IMR-90 (cell line): Measurements from ENCODE around the gene ZBTB40. TPM values are rescaled to one million over a fixed set of nuclear protein-coding genes. Genes with fewer than 3 reads are reported as not detected.

Experiments used
- ATAC-seq: fragments of 200-7000 bp; cut with Tn5 transposase; 2 replicates; pipeline ENCODE4 v1.9.1; 2020; ENCODE audit warnings: low read depth, mild to moderate bottlenecking, moderate library complexity
- BruUV-seq: library from RNA; stranded (reverse); fragments of 400-500 nt; replicated peaks from 2 replicates; lab custom pipeline; 2021; lab: Mats Ljungman, UMichigan
- CTCF ChIA-PET: fragments of 300-600 bp; formaldehyde crosslinking; extraction: SDS; loops from one replicate; lab custom pipeline; 2021; ENCODE audit warnings: antibody characterized with exemption; lab: Yijun Ruan, JAX
- POLR2A ChIA-PET: fragments of 300-600 bp; sonication (Branson Sonifier 250); formaldehyde crosslinking; loops from one replicate; lab custom pipeline; 2022; ENCODE audit warnings: antibody characterized with exemption; ENCODE audit not compliant: unreplicated experiment; lab: Charles Lee
- DNase-seq: peaks from one replicate; pipeline ENCODE4 v3.0.0; 2013
- H2AFZ ChIP-seq: replicated peaks from 2 replicates; pipeline ENCODE3; 2013; ENCODE audit warnings: low read length, mild to moderate bottlenecking; ENCODE audit not compliant: poor library complexity
- H2AK5ac ChIP-seq: 2 replicates; pipeline ENCODE4 v1.6.1; 2013; ENCODE audit warnings: low read depth, low read length, inconsistent platforms
- H2AK9ac ChIP-seq: replicated peaks from 2 replicates; pipeline ENCODE3; 2013; ENCODE audit warnings: mild to moderate bottlenecking, low read depth, low read length, moderate library complexity; ENCODE audit not compliant: poor library complexity
- H2BK120ac ChIP-seq: 2 replicates; pipeline ENCODE4 v1.6.1; 2013; ENCODE audit warnings: low read depth, low read length, inconsistent platforms
- H2BK15ac ChIP-seq: 3 replicates; pipeline ENCODE4 v1.6.1; 2013; ENCODE audit warnings: low read depth, low read length, inconsistent platforms
- H2BK20ac ChIP-seq: 2 replicates; pipeline ENCODE4 v1.6.1; 2013; ENCODE audit warnings: low read depth, mild to moderate bottlenecking, inconsistent platforms, low read length, moderate library complexity
- H2BK5ac ChIP-seq: 2 replicates; pipeline ENCODE4 v1.6.1; 2013; ENCODE audit warnings: mild to moderate bottlenecking, low read depth, low read length, inconsistent platforms; ENCODE audit not compliant: poor library complexity, severe bottlenecking
- H3K14ac ChIP-seq: replicated peaks from 2 replicates; pipeline ENCODE4 v1.6.1; 2013; ENCODE audit warnings: low read depth, low read length, inconsistent platforms
- H3K18ac ChIP-seq: 2 replicates; pipeline ENCODE4 v1.6.1; 2013; ENCODE audit warnings: low read depth, low read length, control low read depth
- H3K23ac ChIP-seq: 2 replicates; pipeline ENCODE4 v1.6.1; 2013; ENCODE audit warnings: low read depth, low read length, inconsistent platforms
- H3K27ac ChIP-seq: 2 replicates; pipeline ENCODE4 v1.5.1; 2013; ENCODE audit warnings: mild to moderate bottlenecking, control low read depth, low read length; ENCODE audit not compliant: insufficient read depth
- H3K27me3 ChIP-seq: 2 replicates; pipeline ENCODE4 v1.6.1; 2013; ENCODE audit warnings: low read length; ENCODE audit not compliant: control insufficient read depth, insufficient read depth
- H3K36me3 ChIP-seq: 2 replicates; pipeline ENCODE4 v1.6.1; 2013; ENCODE audit warnings: low read length, mixed read lengths; ENCODE audit not compliant: control insufficient read depth, insufficient read depth
- H3K4ac ChIP-seq: 2 replicates; pipeline ENCODE4 v1.6.1; 2013; ENCODE audit warnings: low read depth, low read length, inconsistent platforms
- H3K4me1 ChIP-seq: 2 replicates; pipeline ENCODE4 v1.6.1; 2013; ENCODE audit warnings: low read length, mixed read lengths; ENCODE audit not compliant: control insufficient read depth, insufficient read depth
- H3K4me2 ChIP-seq: 2 replicates; pipeline ENCODE4 v1.6.1; 2013; ENCODE audit warnings: low read depth, mild to moderate bottlenecking, control low read depth, low read length, moderate library complexity
- H3K4me3 ChIP-seq: 2 replicates; pipeline ENCODE4 v1.5.1; 2013; ENCODE audit warnings: low read depth, mild to moderate bottlenecking, control low read depth, low read length, moderate library complexity; ENCODE audit not compliant: insufficient read depth
- H3K56ac ChIP-seq: 2 replicates; pipeline ENCODE4 v1.6.1; 2013; ENCODE audit warnings: low read length, inconsistent platforms; ENCODE audit not compliant: insufficient read depth; ENCODE audit errors: extremely low read depth
- H3K79me1 ChIP-seq, 2 experiments: 2 replicates each; pipeline ENCODE4 v1.6.1; 2013; ENCODE audit warnings: low read length in 2 of 2, inconsistent platforms in 1 of 2, low read depth in 1 of 2
- H3K9ac ChIP-seq: 2 replicates; pipeline ENCODE4 v1.6.1; 2013; ENCODE audit warnings: low read depth, low read length, control low read depth
- H3K9me1 ChIP-seq: 2 replicates; pipeline ENCODE4 v1.6.1; 2013; ENCODE audit warnings: low read length, inconsistent platforms; ENCODE audit not compliant: insufficient read depth
- H3K9me3 ChIP-seq: 2 replicates; pipeline ENCODE4 v1.6.1; 2013; ENCODE audit warnings: low read length; ENCODE audit not compliant: control insufficient read depth, insufficient read depth
- H4K20me1 ChIP-seq: 2 replicates; pipeline ENCODE4 v1.6.1; 2013; ENCODE audit warnings: low read length, inconsistent platforms; ENCODE audit not compliant: insufficient read depth
- H4K5ac ChIP-seq: 2 replicates; pipeline ENCODE4 v1.6.1; 2013; ENCODE audit warnings: mild to moderate bottlenecking, low read depth, low read length, control low read depth
- H4K8ac ChIP-seq, 2 experiments: 2 replicates each; pipeline ENCODE4 v1.6.1; 2013; ENCODE audit warnings: low read depth in 2 of 2, low read length in 2 of 2, control low read depth in 1 of 2, inconsistent platforms in 1 of 2
- H4K91ac ChIP-seq: 2 replicates; pipeline ENCODE4 v1.6.1; 2013; ENCODE audit warnings: low read depth, low read length, inconsistent platforms; ENCODE audit not compliant: insufficient read depth
- ELK1 ChIP-seq: fragments of 150-350 bp; IDR thresholded peaks from 2 replicates; pipeline ENCODE4 v1.6.1; 2016; ENCODE audit warnings: low read depth, mild to moderate bottlenecking, low read length, moderate library complexity, borderline replicate concordance
- POLR2A ChIP-seq: IDR thresholded peaks from 2 replicates; pipeline ENCODE4 v1.6.1; 2012; ENCODE audit warnings: mild to moderate bottlenecking, low read depth, low read length
- WGBS, 2 experiments: methylation state at CpG; one replicate each; pipeline versions ENCODE4 v1.1.5 to v1.1.7; 2013; ENCODE audit warnings: missing lambda C conversion rate in 2 of 2; ENCODE audit not compliant: insufficient read length in 1 of 2; ENCODE audit errors: extremely low coverage in 2 of 2; 5-methylcytosine and 5-hydroxymethylcytosine counted together
- dilution Hi-C: fragments of 300-500 bp; cut with HindIII; formaldehyde crosslinking; loops from one replicate; pipeline ENCODE4 v1.14.3; 2018; ENCODE audit warnings: low sequenced_read_pairs; ENCODE audit not compliant: unreplicated experiment
- in situ Hi-C: fragments of 300-500 bp; cut with MboI; formaldehyde crosslinking; loops from 3 replicates; pipeline ENCODE4 v1.14.3; 2019; ENCODE audit warnings: low sequenced_read_pairs, inconsistent platforms, mixed read lengths
- intact Hi-C: fragments of 100-400 bp; cut with micrococcal nuclease; formaldehyde crosslinking; loops from 2 replicates; pipeline ENCODE4 v1.10.0; 2022
- polyA plus RNA-seq, 3 experiments: library from polyadenylated mRNA; depleted of rRNA; stranded (reverse); fragments of >200 nt; gene quantifications; 2 replicates each; pipeline ENCODE4 v1.2.3, GENCODE V29; 2012; ENCODE audit warnings: low replicate concordance in 1 of 3
- total RNA-seq: library from RNA; depleted of rRNA; stranded (reverse); fragments of >200 nt; gene quantifications from 2 replicates; pipeline ENCODE4 v1.2.3, GENCODE V29; 2012
- TF ChIP-seq, protein P1 (sequence below): conservative IDR thresholded peaks from 2 replicates; pipeline ENCODE4 v1.5.1; 2012; ENCODE audit warnings: mild to moderate bottlenecking, low read depth, low read length, improper control_type of control experiment

ZBTB40 gene
- total and polyA plus RNA-seq, 2 of the 4 experiments (the other 2 are of a cell fraction) = 6.0 to 9.7 TPM

DNA sequence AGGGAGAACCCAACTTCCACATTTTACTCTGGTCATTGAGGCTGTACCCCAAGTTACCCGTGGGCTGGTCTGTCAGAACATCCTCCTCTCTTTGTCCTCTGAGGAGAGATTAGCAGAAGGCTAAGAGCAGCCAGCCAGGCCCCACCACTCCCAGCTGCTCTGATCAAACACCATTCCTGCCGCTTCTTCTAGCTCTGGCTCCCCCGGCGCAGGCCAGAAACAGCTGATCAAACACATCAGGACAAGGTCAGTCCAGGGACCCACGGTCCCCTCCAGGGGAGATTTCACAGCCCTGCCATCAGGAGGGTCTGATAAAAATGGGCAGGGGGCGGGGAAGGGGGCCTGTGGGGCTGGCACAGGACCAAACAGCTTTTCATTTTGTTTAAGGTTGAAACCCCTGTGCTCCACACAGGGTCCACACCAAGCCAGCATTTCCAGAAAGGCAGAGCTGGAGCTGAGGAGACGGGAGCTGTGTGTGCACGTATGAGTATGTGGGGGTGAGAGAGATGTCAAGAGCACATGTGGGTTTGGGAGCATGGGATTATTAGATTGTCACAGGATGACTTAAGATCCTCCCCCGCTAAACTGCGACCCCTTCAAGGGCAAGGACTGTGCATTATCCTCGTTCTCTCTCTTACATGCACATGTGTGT lies 81.7 kb downstream of the ZBTB40 start:
- dilution Hi-C loops (no loop called here), intact Hi-C loops (no loop called here), in situ Hi-C loops (no loop called here)
- ChIA-PET CTCF (no interaction called here), POLR2A (no interaction called here)
- Histone ChIP-seq H2AFZ (no peak overlapping the region), H4K91ac (no peak overlapping the region), H2AK9ac (peak overlapping the region; percentile 3), H3K27me3 (no peaks in the 10 kb centered on the region; the same call in 1 of the 2 replicates), H3K56ac (no peak overlapping the region), H4K5ac (no peak overlapping the region), H3K9me1 (peaks cover 5% of the 10 kb centered on the region; the same call in 1 of the 2 replicates), H2BK15ac (no peak overlapping the region), H4K8ac (no peak overlapping the region), H3K18ac (no peak overlapping the region), H3K4me1 (no peaks in the 10 kb centered on the region), H2BK5ac (no peak overlapping the region), H3K23ac (no peak overlapping the region), H4K20me1 (no peaks in the 10 kb centered on the region), H3K14ac (no peak overlapping the region), H3K79me1 (no peaks in the 10 kb centered on the region), H3K36me3 (0 out of 2 replicates have a peak, but pooled peaks cover 3% of the 10 kb centered on the region), H3K4ac (no peak overlapping the region), H2BK20ac (no peak overlapping the region), H3K4me2 (no peak overlapping the region), H3K9ac (no peak overlapping the region), H2AK5ac (no peak overlapping the region), H3K27ac (no peak overlapping the region), H3K9me3 (no peaks in the 10 kb centered on the region), H3K4me3 (no peak overlapping the region), H2BK120ac (no peak overlapping the region)
- TF ChIP-seq ELK1 = no peak
- TF ChIP-seq POLR2A = no peak
- TF ChIP-seq, protein P1, sequence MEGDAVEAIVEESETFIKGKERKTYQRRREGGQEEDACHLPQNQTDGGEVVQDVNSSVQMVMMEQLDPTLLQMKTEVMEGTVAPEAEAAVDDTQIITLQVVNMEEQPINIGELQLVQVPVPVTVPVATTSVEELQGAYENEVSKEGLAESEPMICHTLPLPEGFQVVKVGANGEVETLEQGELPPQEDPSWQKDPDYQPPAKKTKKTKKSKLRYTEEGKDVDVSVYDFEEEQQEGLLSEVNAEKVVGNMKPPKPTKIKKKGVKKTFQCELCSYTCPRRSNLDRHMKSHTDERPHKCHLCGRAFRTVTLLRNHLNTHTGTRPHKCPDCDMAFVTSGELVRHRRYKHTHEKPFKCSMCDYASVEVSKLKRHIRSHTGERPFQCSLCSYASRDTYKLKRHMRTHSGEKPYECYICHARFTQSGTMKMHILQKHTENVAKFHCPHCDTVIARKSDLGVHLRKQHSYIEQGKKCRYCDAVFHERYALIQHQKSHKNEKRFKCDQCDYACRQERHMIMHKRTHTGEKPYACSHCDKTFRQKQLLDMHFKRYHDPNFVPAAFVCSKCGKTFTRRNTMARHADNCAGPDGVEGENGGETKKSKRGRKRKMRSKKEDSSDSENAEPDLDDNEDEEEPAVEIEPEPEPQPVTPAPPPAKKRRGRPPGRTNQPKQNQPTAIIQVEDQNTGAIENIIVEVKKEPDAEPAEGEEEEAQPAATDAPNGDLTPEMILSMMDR = no peak
- no TSS peak for BruUV-seq
- ATAC-seq (no peak), DNase-seq (no peak)
- no CpG with 5 or more reads among the region's 11 CpGs for WGBS, 2 experiments
